OCI-LY7 (cell line): Measurements from ENCODE around the gene FUNDC2. TPM values are rescaled to one million over a fixed set of nuclear protein-coding genes. Genes with fewer than 3 reads are reported as not detected.

Experiments
- BruUV-seq: library from RNA; stranded (reverse); fragments of 400-500 nt; replicated peaks from 2 replicates; lab custom pipeline; 2021; lab: Mats Ljungman, UMichigan
- CTCF ChIA-PET: fragments of 300-600 bp; sonication (Branson Sonifier 250); formaldehyde crosslinking; loops from one replicate; lab custom pipeline; 2022; ENCODE audit warnings: antibody characterized with exemption; ENCODE audit not compliant: unreplicated experiment; lab: Charles Lee
- POLR2A ChIA-PET: fragments of 300-600 bp; sonication (Branson Sonifier 250); formaldehyde crosslinking; loops from one replicate; lab custom pipeline; 2022; ENCODE audit warnings: antibody characterized with exemption; lab: Charles Lee
- DNase-seq: peaks from one replicate; pipeline ENCODE4 v3.0.0-alpha.2; 2015; ENCODE audit warnings: low spot score
- H2AFZ ChIP-seq: fragments of 200-600 bp; sonication (generic), shearing (Covaris generic); 2 replicates; pipeline ENCODE4 v1.6.1; 2014; ENCODE audit warnings: mild to moderate bottlenecking, antibody characterized with exemption, low read length, moderate library complexity
- H3K27ac ChIP-seq: fragments of 200-600 bp; sonication (generic); 2 replicates; pipeline ENCODE4 v1.5.1; 2014; ENCODE audit warnings: mixed run types, low read depth, mild to moderate bottlenecking, moderate library complexity, low read length, inconsistent platforms; ENCODE audit not compliant: poor library complexity, severe bottlenecking
- H3K36me3 ChIP-seq: fragments of 200-600 bp; sonication (generic); 2 replicates; pipeline ENCODE4 v1.6.1; 2014; ENCODE audit warnings: mild to moderate bottlenecking, antibody characterized with exemption, low read length, moderate library complexity, mixed read lengths; ENCODE audit not compliant: insufficient read depth
- H3K4me1 ChIP-seq: fragments of 200-600 bp; sonication (generic); 2 replicates; pipeline ENCODE4 v1.5.1; 2014; ENCODE audit warnings: mild to moderate bottlenecking, low read length; ENCODE audit not compliant: insufficient read depth, poor library complexity, severe bottlenecking
- H3K4me2 ChIP-seq: fragments of 200-600 bp; sonication (generic); 2 replicates; pipeline ENCODE4 v1.6.1; 2014; ENCODE audit warnings: mild to moderate bottlenecking, low read length
- H3K4me3 ChIP-seq: fragments of 200-600 bp; sonication (generic); 2 replicates; pipeline ENCODE4 v1.5.1; 2014; ENCODE audit warnings: mild to moderate bottlenecking, low read depth, low read length; ENCODE audit not compliant: poor library complexity, severe bottlenecking
- H3K79me2 ChIP-seq: fragments of 200-600 bp; sonication (generic); 2 replicates; pipeline ENCODE4 v1.6.1; 2016; ENCODE audit warnings: low read depth, mild to moderate bottlenecking, low read length, moderate library complexity, mixed read lengths; ENCODE audit not compliant: insufficient read depth
- H3K9me2 ChIP-seq: fragments of 200-600 bp; sonication (generic); 2 replicates; pipeline ENCODE4 v1.6.1; 2016; ENCODE audit warnings: mild to moderate bottlenecking, low read length, mixed read lengths; ENCODE audit not compliant: insufficient read depth
- H3K9me3 ChIP-seq: fragments of 200-600 bp; sonication (generic); 2 replicates; pipeline ENCODE4 v1.6.1; 2014; ENCODE audit warnings: mild to moderate bottlenecking, mixed run types, low read length, mixed read lengths
- H4K20me1 ChIP-seq: fragments of 200-600 bp; sonication (generic); 2 replicates; pipeline ENCODE4 v1.6.1; 2014; ENCODE audit warnings: mild to moderate bottlenecking, antibody characterized with exemption, low read length, moderate library complexity, mixed read lengths; ENCODE audit not compliant: insufficient read depth
- EZH2phosphoT487 ChIP-seq: fragments of 200-600 bp; sonication (generic); IDR thresholded peaks from 2 replicates; pipeline ENCODE4 v1.6.1; 2018; ENCODE audit warnings: low read depth, borderline replicate concordance, mild to moderate bottlenecking, mixed run types, antibody characterized with exemption, low read length, moderate library complexity, mixed read lengths
- intact Hi-C: fragments of 100-400 bp; cut with micrococcal nuclease; formaldehyde crosslinking; loops from one replicate; pipeline ENCODE4 v1.10.0; 2022; ENCODE audit not compliant: unreplicated experiment
- total RNA-seq, 2 experiments: library from RNA; depleted of rRNA in 1 of 2; stranded (reverse); fragments of >200 nt in 1 of 2; shearing (Covaris generic) in 1 of 2; gene quantifications; 2 replicates each; pipeline ENCODE4 v1.2.3, GENCODE V29; 2014 to 2022
- TF ChIP-seq, protein P1 (sequence below): fragments of 200-600 bp; sonication (generic); conservative IDR thresholded peaks from 2 replicates; pipeline ENCODE4 v1.5.1; 2014; ENCODE audit warnings: mild to moderate bottlenecking, antibody characterized with exemption, low read length, moderate library complexity, mixed read lengths

The FUNDC2 gene
- total RNA-seq, 2 experiments from 2014 or later = 37.2 to 50.0 TPM

- Histone ChIP-seq H3K4me3 (no peak overlapping the region), H3K27ac (no peak overlapping the region), H3K4me2 (no peak overlapping the region), H3K79me2 (no peaks in the 10 kb centered on the region), H2AFZ (no peak overlapping the region), H3K9me3 (no peaks in the 10 kb centered on the region), H3K36me3 (no peaks in the 10 kb centered on the region), H4K20me1 (no peaks in the 10 kb centered on the region), H3K4me1 (no peaks in the 10 kb centered on the region), H3K9me2 (no peaks in the 10 kb centered on the region)
- intact Hi-C loops = no loop called here
- no TSS peak for BruUV-seq
- DNase-seq = peak; percentile 1
- ChIA-PET CTCF (no interaction called here), POLR2A (no interaction called here)
- no peak for TF ChIP-seq EZH2phosphoT487
- TF ChIP-seq, protein P1, sequence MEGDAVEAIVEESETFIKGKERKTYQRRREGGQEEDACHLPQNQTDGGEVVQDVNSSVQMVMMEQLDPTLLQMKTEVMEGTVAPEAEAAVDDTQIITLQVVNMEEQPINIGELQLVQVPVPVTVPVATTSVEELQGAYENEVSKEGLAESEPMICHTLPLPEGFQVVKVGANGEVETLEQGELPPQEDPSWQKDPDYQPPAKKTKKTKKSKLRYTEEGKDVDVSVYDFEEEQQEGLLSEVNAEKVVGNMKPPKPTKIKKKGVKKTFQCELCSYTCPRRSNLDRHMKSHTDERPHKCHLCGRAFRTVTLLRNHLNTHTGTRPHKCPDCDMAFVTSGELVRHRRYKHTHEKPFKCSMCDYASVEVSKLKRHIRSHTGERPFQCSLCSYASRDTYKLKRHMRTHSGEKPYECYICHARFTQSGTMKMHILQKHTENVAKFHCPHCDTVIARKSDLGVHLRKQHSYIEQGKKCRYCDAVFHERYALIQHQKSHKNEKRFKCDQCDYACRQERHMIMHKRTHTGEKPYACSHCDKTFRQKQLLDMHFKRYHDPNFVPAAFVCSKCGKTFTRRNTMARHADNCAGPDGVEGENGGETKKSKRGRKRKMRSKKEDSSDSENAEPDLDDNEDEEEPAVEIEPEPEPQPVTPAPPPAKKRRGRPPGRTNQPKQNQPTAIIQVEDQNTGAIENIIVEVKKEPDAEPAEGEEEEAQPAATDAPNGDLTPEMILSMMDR = 0 out of 2 replicates have a peak, but pooled peaks have one; percentile 24
Observed at GRCh38 chrX:154986826-154987575, 39.6 kb upstream of the FUNDC2 start.

DNA sequence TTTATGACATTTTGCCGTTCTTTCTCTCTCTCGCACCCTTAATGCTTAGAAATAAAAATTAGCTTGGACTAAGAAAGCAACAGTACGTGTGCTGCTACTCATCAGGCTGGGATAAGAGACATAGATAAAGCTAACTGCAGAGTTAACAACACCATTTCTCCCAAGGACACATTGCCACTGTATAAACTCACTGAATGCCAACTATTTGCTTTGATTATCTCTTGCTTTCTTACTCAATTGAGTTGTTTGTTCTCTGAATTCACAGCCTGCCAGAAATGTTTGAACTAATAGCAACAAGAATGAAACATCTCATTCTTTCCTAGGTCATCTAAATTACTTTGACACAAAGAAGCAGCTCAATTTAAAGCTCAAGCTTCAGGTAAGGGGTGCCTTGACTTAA is 38.7 kb upstream of the FUNDC2 start:
- Histone ChIP-seq H3K27ac (no peak overlapping the region), H2AFZ (no peak overlapping the region), H3K4me2 (no peak overlapping the region), H3K9me3 (no peaks in the 10 kb centered on the region), H3K9me2 (no peaks in the 10 kb centered on the region), H3K36me3 (no peaks in the 10 kb centered on the region), H3K79me2 (no peaks in the 10 kb centered on the region), H3K4me1 (no peaks in the 10 kb centered on the region), H4K20me1 (no peaks in the 10 kb centered on the region), H3K4me3 (no peak overlapping the region)
- no peak for DNase-seq
- ChIA-PET POLR2A (no interaction called here), CTCF (no interaction called here)
- intact Hi-C loops = no loop called here
- TF ChIP-seq, protein P1 = no peak
- no peak for TF ChIP-seq EZH2phosphoT487
- no TSS peak for BruUV-seq

DNA sequence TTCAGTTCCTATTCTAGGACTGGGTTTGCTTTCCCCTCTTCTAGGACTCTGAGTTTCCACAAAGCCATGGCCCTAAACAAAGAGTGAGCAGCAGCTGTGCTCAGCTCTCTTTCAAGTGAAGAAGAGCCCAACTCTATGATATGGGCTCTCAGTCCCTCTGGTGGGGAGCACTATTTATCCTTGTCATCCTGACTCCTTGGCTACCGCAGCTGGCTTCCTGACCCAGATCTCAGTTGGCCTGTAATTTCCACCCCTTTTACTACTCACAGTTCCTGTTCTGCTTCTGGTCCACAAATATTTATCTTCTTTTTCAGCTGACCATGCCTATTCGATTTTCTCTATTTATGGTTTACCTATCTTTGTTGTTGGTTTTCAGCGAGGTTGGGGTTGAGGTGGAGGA is 37.9 kb upstream of the FUNDC2 start:
- H3K9me2 ChIP-seq = no peaks in the 10 kb centered on the region
- no peaks in the 10 kb centered on the region for H4K20me1 ChIP-seq
- no peaks in the 10 kb centered on the region for H3K4me1 ChIP-seq
- no peak overlapping the region for H3K4me2 ChIP-seq
- no peak overlapping the region for H2AFZ ChIP-seq
- H3K36me3 ChIP-seq = no peaks in the 10 kb centered on the region
- TF ChIP-seq EZH2phosphoT487 = no peak
- TF ChIP-seq, protein P1 = no peak
- POLR2A ChIA-PET = no interaction called here
- no peak overlapping the region for H3K27ac ChIP-seq
- H3K4me3 ChIP-seq = no peak overlapping the region
- no peak for DNase-seq
- intact Hi-C loops = no loop called here
- H3K79me2 ChIP-seq = no peaks in the 10 kb centered on the region
- H3K9me3 ChIP-seq = no peaks in the 10 kb centered on the region
- BruUV-seq = no TSS peak
- CTCF ChIA-PET = no interaction called here
